Stimulated activated CD8-positive, alpha-beta memory T cell treated with anti-CD3 and anti-CD28 coated beads, Interleukin-12 subunit alpha, Interleukin-12 subunit beta, amount 100 ng/mL, for 24 hours (primary cell): ENCODE results near the gene SDK1.

Experiments used
- DNase-seq: peaks from one replicate; pipeline ENCODE4 v3.0.0-alpha.2; 2020; ENCODE audit errors: extremely low read depth

SDK1 gene

DNA sequence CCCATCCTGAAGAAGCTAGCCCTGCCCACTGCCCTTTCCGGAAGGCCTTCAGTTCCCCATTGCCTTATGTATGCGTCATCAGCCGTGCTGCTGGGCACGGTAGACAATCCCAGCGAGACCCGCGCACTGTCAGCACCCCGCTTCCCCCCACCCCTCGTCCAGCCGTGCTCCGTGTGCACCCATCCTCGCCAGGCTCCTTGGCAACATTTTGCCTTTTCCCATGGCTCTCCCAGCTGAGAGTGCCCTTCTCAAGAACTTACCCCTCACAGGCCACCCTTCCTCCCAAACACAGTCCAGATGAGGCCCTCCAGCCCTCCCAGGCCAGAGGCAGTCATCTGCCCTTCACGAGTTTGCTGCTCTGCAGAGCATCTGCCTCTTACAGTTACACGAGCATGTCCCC, 747.3 kb downstream of the SDK1 start:
- no peak for DNase-seq

DNA sequence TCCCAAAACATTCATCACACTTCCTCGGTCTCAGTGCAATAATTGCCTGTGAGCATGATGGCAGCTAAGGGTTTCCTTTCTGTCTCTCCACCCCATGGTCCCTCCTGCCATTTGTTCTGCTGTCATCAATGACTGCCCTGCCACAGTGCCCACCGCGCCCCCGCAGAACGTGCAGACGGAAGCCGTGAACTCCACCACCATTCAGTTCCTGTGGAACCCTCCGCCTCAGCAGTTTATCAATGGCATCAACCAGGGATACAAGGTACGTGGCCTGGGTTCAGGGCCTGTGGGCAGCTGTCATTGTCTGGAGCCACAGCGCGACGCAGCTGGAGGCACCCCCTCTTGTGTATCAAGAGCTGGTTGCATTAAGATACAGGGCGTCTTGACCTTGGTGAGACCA, 748.1 kb downstream of the SDK1 start:
- DNase-seq, result no peak

DNA sequence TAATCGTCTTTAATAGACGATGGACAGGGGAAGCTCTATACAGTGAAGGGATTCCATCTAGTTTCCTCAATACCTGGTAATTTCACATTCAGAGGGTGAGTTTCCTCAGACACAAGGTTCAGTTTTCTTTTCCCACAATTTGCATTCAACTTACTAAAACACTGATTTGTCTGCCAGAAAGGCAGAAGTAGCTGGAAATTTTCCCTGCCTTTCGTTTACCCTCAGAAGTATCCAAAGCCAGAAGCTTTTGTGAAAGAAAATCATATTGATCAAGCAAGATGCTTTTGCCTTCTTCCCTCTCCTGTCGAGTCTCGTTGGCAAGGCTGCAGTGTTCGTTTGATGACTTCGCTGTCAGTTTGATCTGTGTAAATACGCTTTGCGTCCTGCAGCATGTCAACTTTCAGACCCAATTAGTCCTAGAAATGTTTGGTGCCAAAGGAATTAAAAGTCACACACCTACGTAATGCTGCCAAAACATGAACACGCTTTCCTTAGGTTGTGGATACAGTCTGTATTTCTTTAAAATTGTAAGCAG, 749.1 kb downstream of the SDK1 start:
- no peak for DNase-seq

DNA sequence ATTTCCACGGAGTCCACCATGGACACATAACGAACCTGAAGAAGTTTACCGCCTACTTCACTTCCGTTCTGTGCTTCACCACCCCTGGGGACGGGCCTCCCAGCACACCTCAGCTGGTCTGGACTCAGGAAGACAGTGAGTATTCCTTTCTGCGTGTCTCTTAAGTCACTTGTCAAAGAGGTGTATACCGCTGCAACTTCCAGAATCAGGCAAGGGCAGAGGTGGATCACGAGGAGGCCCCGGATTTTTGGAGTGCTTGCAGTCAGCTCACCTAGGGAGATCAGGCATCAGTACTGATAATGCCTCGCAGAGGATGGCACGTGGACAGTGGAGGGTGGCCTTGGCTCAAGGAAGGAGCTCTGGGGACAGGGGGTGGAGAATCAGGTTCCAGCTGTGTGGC, 750.6 kb downstream of the SDK1 start:
- no peak for DNase-seq

DNA sequence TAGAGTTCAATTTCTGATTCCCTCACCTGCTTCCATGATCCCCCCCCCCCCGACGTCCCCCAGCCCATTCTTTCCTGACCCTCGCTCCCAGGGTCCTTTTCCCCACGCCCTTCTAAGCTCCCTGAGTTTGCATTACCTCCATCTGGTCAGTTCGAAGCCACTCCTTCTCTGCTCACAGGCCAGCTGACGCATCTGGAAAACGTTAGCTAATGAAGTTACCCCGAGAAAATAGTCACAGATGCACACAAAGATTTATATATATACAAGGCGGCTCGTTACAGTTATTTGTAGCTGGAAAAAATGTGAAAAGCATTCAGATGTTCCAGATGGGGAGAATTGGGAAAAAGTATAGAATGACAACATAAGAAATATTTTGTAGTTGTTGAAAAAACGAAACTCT, 751.1 kb downstream of the SDK1 start:
- no peak for DNase-seq

DNA sequence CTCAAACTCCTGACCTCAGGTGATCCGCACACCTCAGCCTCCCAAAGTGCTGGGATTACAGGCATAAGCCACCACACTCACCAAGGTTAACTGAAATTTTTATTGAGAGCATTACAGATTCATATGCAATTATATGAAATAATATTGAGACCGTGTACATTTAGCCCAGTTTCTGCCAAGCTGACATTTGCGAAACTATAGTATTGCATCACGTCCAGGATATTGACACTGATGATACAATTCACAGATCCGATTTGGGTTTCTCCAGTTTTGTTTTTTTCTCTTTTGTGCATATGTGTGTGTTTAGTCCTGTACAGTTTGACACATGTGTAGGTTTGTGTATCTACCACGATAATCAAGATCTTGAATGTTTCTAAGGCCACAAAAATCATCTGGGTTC, 753.1 kb downstream of the SDK1 start:
- DNase-seq, result no peak

DNA sequence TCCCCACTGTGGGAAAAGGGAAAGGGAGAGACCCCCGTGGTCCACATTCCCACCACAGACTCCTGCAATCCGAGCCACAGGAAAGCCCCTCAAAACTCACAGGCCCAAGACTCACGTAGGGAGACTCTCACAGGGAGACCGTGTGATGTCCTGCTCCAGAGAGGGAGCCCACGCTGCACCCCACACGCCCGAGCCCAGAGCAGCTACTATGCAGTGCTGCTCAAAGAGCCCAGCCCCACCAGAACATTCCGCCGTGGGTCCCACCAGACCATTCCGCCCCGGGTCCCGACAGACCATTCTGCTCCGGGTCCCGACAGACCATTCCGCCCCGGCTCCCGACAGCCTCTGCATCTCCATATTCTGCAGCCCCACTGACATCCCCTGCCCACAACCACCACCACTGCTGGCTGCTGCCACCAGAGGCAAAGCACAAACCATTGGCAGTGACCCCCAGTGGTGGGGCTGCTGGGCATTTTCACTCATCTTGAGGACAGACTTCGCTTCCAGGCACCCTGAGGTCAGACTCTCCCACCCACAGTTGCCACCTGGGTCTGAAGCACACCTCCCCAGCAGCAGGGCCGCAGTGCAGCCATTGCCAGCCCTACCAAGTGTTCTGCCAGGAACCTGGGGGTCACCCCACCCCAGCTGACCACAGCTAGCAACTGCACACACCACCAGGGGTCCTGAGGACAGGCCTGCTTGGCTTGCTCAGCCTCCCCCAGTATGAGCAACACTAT, 755.7 kb downstream of the SDK1 start:
- no peak for DNase-seq

DNA sequence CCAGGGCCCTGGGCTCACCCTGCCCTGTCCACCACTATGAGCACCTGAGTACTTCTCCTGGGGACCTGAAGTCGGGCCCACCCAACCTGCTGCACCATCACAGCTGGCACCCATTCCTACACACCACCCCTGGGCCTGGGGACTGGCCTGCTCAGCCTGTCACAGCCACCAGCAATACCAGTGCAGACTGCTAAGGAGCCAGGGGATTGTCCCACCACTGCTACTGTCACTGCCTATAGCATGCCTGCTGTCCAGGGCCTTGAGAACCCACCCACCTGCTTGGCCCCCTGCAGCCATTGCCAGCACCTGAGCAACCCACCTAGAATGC, 756.2 kb downstream of the SDK1 start:
- no peak for DNase-seq

DNA sequence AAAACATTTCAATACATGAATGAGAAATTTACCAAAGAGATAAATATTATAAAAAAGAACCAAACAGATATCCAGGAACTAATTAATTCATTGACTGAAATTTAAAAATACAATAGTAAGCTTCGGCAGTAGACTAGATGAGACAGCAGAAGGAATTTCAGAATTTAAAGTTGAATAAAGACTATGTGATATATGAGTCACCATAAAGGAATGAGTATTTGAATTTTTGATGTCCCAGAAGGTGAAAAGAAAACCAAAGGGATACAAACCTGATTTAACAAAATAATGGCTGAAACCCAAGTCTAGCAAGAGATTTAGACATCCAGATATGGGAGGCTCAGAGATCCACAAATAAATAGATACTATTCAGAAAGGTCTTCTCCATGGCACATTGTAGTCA, 757.1 kb downstream of the SDK1 start:
- no peak for DNase-seq

DNA sequence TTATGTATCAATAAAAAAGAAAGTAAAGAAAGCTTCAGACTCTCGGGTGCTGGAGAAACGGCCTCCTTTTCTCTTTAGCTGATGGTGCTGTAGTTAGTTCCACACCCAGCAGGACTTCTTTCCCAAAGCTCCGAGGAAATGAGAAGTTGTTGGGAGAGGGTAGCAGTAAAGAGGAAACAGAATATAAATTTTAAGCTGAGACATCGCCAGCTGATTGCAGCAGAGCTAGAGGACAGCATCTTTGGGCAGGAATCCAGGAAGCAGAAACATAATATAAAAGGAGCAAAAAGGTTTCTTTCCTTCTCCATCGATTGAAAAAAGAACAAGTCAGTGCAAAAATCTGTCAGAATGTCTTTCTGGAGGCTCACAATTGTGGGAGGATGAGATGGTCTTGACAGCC, 764.1 kb downstream of the SDK1 start:
- no peak for DNase-seq

DNA sequence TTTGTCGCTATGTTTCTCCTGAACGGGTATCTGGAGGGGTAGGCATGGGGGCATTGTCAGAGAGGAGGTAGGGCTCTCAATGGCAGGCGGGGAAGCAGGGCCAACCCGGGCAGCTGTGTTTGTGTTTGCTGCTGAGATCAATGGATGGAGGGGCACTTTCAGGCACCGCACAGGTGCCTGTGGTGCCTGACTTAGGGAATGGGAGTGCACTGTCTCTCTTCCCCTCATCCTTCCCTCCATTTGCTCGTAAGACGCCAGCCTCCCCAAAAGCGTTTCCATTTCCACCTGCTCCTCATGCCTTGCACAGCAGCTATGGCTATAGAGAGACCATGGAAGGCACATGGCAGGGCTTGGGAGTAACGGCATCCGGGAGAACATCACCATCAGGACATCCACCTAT, 765.2 kb downstream of the SDK1 start:
- DNase-seq, result no peak

DNA sequence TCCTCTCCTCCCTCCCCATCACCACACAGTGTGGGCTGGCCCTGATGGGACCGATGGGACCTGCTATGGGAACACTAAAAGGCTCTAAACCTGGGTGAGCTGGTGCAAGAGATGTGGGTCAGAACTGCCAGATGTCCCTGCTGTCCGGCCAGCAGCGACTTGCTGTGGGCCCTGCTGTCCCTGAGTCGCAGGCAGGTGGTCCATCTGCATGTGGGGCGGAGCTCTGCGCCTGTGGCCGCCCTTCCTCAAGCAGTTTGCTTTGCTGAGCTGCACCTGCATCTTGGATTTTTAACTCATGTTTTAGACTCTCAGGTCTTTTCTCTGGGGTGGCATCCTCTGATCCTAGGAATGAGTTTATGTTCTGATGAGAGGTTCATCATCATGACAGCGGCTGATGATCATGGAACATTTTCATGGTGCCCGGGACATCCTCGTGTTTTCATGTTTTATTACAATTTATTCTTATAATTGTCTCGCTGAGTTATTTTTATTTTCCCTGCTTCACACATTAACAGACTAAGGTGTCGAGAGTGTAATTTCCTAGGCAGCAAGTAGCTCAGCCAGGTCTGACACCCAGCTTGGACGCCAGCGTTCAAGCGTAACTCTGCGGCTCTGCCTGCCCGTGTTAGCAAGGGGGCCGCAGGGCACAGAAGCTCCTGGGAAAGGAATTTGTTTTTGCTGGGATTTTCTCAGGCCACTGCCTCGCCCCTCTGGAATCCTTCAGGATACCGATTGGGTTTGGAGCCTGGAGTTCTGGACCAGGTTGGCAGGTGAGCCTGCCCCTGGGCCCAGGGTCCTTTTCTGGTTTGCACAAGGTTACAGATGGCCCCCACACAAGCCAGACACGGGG, 765.8 kb downstream of the SDK1 start:
- no peak for DNase-seq

DNA sequence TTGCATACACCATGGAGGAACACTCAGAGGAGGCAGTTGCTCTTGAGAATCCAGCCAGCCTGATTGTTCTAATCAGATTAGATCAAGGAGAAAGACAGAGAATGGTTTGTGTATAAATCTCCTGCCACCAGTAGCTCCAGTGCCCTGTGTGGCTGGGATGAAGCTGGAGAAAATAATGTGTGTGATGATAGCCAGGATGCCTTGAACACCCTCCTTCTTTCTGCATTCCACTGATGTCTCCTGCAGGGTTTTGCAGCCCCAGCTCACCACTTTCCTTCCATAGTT, 766.4 kb downstream of the SDK1 start:
- DNase-seq, result no peak

DNA sequence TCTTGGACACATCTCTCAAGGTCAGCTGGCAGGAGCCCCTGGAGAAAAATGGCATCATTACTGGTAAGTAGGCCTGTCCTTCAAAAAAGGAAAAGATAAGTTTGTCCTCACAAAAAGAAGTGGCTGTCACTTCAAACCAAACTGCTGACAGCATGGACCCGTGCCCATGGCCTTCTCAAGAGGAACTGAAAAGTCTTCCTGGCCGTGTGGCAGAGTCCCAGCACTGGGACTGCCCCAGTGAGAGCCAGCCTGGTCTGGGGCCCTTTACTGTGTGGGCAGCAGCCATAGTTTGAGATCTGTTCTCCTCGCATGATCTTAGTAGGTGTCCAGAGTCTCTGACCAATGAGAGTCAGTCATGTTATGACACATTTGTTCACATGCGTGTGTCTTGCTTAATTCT, 766.8 kb downstream of the SDK1 start:
- DNase-seq, result no peak

DNA sequence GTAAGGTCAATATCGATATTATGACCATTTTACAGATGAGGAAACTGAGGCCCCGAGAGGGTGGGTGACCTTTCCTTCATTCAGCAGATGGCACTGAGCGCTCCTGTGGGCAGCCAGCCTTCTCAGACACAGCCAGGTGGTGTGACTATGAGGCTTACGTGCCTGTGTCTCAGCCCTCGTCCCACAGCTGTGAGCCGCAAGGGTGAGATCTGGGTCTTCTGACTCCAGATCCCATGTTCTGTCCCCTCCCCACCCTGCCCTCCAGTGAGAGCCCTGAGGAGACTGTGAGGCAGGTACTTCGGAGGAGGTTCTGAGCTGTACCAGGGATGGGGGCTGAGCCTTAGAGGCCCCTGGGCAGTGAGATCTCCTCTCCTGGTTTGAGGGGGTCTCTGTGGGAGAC, 767.2 kb downstream of the SDK1 start:
- no peak for DNase-seq

DNA sequence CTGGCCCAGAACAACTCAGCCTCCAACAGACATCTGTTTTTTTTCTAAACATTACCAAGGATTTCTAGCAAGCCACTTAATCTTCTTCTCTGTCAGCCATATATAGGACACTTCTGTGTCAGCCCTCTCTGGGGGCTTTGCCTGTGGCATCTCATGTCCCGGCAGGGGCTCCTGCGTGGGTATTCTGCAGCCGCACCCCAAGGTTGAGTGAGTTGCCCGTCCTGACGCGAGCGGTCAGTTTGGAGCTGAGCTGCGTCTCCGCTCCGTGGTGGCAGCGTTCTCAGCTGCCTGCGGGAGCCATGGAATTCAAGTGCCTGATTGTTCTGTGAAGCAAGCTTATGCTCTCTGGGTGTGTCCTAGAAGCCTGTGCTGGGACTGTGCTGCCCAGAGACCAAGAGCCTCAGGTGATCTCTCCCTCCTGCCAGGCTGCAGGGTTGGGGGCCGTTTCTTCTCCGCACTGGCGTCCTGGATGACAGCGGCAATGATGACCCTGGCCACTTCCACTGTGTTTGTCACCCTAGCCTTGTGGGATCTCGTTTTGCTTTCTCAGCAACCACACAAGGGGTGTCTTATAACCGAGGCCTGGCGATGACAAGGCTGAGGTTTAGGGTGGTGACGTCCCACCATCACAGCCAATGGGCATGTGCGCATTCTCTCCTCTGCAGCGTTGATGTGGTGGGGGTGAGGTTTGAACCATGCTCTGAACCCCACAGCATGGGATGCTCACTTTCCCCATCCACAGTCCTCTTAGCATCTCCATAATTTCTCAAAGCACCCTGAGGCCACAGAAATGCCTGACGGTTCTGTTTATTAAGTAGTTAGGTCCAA, 768.4 kb downstream of the SDK1 start:
- DNase-seq, result no peak

DNA sequence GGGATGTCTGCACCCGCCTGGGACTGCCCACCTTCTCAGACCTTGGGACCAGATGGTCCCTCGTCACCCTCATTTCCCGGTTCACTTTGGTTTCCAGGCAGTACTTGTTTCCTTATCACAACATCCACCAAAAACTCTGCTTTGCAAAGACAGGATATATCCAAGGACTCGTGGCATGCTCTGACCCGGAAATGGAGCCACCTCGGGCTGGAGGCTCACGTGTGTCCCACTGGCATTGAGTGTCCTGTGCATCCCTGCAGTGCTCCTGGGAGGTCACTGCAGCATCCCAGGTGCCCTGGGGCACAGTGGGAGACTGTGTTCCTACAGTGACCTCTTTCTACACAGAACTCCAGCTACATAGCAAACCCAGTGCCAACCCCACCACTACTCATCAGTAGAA, 769.2 kb downstream of the SDK1 start:
- no peak for DNase-seq

DNA sequence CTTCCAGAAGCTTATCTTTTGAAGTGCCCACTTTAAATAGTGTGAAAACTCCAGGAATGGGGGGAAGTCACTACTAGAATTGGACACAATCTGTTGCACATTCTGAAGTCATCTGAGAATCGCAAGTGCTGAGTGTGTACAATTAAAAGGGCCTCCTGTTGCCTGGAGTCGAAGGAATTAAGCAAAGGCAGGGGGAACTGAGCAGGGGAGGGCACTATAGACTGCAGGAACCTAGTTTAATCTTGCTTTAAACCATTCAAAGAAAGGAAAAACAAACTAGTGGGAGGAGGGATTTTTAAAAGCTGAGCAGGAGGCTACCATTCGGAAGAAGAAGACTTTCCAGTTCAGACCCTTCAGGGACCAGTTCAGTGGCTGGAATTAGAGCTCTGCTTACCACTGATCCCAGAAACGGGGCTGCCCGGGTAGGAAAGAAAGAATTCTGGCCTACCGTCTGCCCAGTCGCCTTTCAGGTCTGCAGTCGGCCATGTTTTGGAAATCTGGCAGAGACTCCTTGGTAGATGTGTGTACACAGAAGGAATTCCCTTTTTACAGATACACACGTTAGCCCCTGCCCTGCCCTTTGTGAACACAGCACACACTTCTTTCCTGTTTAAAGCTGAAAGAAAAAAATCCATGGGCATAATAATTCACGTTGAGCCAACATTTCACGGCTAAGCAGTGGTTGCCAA, 770.5 kb downstream of the SDK1 start:
- DNase-seq, result no peak

DNA sequence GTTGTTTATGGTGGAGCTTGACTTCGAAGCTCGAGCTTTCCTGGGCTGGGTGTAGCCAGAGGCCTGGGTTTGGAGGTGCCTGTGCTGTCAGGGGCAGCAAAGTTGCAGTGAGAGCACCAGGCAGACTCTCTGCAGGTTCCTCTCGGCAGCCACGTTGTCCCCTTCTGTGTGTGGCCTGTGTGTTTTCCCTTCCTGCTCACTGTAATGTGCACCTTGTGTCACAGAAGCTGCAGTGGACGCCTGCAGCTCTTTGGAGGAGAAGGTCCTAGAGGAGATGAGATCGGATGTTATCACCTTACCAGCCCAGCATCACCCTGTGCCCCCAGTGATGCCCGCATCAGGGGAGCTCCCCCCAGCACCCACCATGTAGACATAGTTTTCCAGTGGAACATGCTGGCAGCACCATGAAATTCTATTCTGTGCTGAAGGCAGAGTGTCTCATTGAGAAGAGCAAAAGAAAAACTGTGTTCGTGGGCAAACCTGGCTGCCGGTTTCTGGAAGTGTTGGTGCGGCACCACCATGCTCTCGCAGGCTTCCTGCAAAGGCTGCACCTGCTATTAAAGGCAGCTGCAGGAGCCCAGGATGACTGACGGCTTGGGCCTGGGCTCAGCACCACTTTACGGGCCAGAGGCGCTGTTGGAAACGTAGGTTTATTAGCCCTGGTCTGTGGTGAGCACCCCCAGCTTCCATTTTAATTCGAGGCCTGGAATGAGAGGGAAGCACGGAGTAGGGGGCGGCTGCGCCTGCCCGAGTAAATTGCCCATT, 771.3 kb downstream of the SDK1 start:
- no peak for DNase-seq

DNA sequence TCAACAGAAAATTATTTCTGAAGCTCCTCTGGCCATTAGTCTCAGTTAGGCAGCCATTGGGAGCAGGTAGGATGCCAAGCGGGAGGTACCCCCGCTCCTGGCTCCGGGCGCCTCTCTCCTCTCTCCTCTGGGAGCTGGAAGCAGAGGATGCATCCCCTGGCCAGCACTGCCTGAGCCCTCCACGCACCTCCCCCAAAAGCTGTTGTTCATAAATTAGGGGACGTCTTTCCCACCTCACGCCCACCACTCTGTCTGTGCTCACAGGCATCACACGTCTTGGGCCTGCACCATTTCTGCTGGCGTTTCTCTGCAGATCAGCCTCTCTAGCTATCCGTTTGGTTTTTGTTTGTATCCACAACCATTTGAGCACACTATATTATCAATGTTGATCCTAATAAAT, 772.0 kb downstream of the SDK1 start:
- no peak for DNase-seq

DNA sequence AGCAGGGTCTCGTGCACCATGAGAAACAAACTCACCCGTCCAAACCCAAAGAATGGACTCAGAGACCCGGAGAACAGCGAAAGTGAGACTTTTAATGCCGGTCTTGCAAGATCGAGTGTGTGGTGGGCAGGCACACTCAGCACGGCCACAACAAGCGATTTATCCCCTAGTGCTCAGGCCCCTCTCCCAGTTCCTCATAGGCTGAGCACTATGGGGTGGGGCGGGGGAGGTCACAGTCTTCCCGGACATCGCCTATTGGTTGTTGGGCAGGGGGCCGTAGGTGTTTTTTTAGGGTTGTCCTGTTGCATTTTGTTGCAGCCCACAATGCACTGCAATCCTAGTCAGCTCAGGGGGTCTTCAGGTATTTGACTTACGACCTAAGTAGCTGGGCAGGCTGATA, 772.7 kb downstream of the SDK1 start:
- no peak for DNase-seq
